ENCODE measurements around the gene UNC119B. TPM values are rescaled to one million over a fixed set of nuclear protein-coding genes. Genes with fewer than 3 reads are reported as not detected.
A peak's percentile ranks its signal among the peaks of the same experiment; 100 is the strongest.

Gene UNC119B
- polyA plus RNA-seq, 1 experiment, result 41.9 TPM

GRCh38 chr12:120736404-120737331 lies 26.4 kb downstream of the UNC119B start:
- Histone ChIP-seq H3K4me3 (ENCODE audit: low read depth, low read length) (no peak overlapping the region), H3K27ac (ENCODE audit: low read depth, low read length) (no peak overlapping the region), H3K9me3 (ENCODE audit: control insufficient read depth, insufficient read depth, low read length) (no peaks in the 10 kb centered on the region; the same call in 1 of the 2 replicates), H3K27me3 (ENCODE audit: control insufficient read depth, insufficient read depth, low read length) (no peaks in the 10 kb centered on the region)
- POLR2A ChIA-PET, result interaction anchor here (0.6 kb wide), 1 partner anchor 9 kb away, joined by 3 read pairs; no protein-coding TSS in a partner anchor
- no peak for TF ChIP-seq CTCF (IDR thresholded peaks at IDR 0.05; ENCODE audit: low read depth, low read length)
- DNase-seq (ENCODE audit: low read depth, low spot score), result no peak
- CTCF ChIA-PET, result interaction anchor here (1.5 kb wide), 1 partner anchor 235 kb away, joined by 3 read pairs; no protein-coding TSS in a partner anchor

- peak; percentile 51 for TF ChIP-seq CTCF (IDR thresholded peaks at IDR 0.05; ENCODE audit: low read depth, low read length)
- Histone ChIP-seq H3K27me3 (ENCODE audit: control insufficient read depth, insufficient read depth, low read length) (no peaks in the 10 kb centered on the region), H3K4me3 (ENCODE audit: low read depth, low read length) (no peak overlapping the region), H3K9me3 (ENCODE audit: control insufficient read depth, insufficient read depth, low read length) (no peaks in the 10 kb centered on the region; the same call in 1 of the 2 replicates), H3K27ac (ENCODE audit: low read depth, low read length) (no peak overlapping the region)
- ChIA-PET CTCF (interaction anchor here (0.7 to 2.6 kb wide), 2 partner anchors 10 to 234 kb away, joined by 4 to 16 read pairs; no protein-coding TSS in a partner anchor), POLR2A (interaction anchor here (0.6 kb wide), 1 partner anchor 186 kb away, joined by 7 read pairs; no protein-coding TSS in a partner anchor)
- no peak for DNase-seq (ENCODE audit: low read depth, low spot score)
Measured at GRCh38 chr12:120737557-120738251, 27.4 kb downstream of the UNC119B start.

- Histone ChIP-seq H3K27ac (ENCODE audit: low read depth, low read length) (no peak overlapping the region), H3K9me3 (ENCODE audit: control insufficient read depth, insufficient read depth, low read length) (no peaks in the 10 kb centered on the region; the same call in 1 of the 2 replicates), H3K27me3 (ENCODE audit: control insufficient read depth, insufficient read depth, low read length) (peaks cover under 1% of the 10 kb centered on the region), H3K4me3 (ENCODE audit: low read depth, low read length) (no peak overlapping the region)
- ChIA-PET CTCF (interaction anchor here (0.7 to 2.6 kb wide), 2 partner anchors 9 to 233 kb away, joined by 4 to 16 read pairs; no protein-coding TSS in a partner anchor), POLR2A (interaction anchor here (0.6 kb wide), 1 partner anchor 27 kb away, joined by 7 read pairs; no protein-coding TSS in a partner anchor)
- DNase-seq (ENCODE audit: low read depth, low spot score), result no peak
- TF ChIP-seq CTCF (IDR thresholded peaks at IDR 0.05; ENCODE audit: low read depth, low read length), result no peak
Measured at GRCh38 chr12:120738252-120739030, 28.2 kb downstream of the UNC119B start.

- ChIA-PET POLR2A (interaction anchor here (0.5 to 0.6 kb wide), 2 partner anchors 26 to 91 kb away, joined by 3 to 7 read pairs; no protein-coding TSS in a partner anchor), CTCF (interaction anchor here (2.6 kb wide), 1 partner anchor 232 kb away, joined by 16 read pairs; no protein-coding TSS in a partner anchor)
- no peak overlapping the region for H3K27ac ChIP-seq (ENCODE audit: low read depth, low read length)
- H3K27me3 ChIP-seq (ENCODE audit: control insufficient read depth, insufficient read depth, low read length), result peaks cover 2% of the 10 kb centered on the region
- no peaks in the 10 kb centered on the region; the same call in 1 of the 2 replicates for H3K9me3 ChIP-seq (ENCODE audit: control insufficient read depth, insufficient read depth, low read length)
- no peak for DNase-seq (ENCODE audit: low read depth, low spot score)
- TF ChIP-seq CTCF (IDR thresholded peaks at IDR 0.05; ENCODE audit: low read depth, low read length), result no peak
- no peak overlapping the region for H3K4me3 ChIP-seq (ENCODE audit: low read depth, low read length)
Measured at GRCh38 chr12:120739031-120739762, 28.9 kb downstream of the UNC119B start.
